Measurements from ENCODE around the gene LRCH1.

The LRCH1 gene

DNA sequence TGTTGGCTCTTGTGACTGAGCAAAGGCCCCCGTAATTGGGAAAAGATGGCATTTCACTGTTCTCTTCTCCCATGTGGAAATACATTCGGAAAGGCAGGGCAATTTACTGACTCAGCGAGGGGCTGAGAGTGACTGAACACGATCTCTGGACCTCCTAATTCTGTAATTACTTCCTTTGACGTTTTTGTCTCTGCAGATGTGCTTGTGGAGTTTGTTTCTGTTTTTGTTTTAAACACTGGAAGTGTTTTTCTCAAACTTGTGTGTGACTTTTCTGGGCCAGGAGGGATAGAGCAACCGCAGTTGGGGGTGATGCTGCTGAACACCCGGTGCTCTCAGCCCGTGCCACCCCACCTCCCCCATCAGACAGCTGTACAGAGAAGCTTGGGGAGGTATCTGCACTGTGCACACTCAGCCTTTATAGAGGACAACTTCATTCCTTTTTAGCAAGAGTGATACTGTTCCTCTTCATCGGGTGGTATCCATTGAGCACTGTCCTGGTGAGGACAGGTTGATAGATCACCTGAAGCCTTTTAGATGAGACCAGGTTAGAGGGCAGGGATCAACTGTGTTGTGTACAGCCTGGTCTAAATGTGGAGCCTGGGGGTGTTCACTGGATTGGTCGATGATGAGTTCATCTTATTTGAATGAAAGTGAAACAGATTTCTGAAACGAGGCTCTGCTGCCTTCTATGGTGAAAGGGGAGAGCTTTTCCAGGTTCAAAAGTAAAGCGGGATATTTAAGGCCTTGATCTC is 126.6 kb downstream of the LRCH1 start:
- H3K4me3 ChIP-seq (ENCODE audit: low read length in 2 of 2): no peak overlapping the region
- peaks cover 2 to 9% of the 10 kb centered on the region in 2 donors for H3K4me1 ChIP-seq (ENCODE audit: control insufficient read depth in 2 of 2, insufficient read depth in 1 of 2, low read depth in 1 of 2, low read length in 2 of 2)

DNA sequence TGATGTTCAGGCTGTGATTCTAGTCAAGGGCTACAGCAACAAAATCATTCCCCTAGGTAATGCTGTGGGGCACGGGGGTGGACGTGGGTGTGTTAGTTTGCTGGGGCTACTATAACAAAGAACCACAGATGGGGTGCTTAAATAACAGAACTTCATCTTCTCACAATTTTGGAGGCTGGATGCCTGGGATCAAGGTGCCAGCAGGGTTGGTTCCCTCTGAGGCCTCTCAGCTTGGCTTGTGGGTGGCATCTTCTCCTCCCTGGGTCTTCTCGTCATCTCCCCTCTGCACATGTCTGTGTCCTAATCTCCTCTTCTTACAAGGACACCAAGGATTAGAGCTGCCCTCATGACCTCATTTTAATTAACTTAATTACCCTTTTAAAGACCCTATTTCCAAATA is 129.0 kb downstream of the LRCH1 start:
- no peak overlapping the region for H2BK120ac ChIP-seq (ENCODE audit: low read depth, low read length)
- H2AK5ac ChIP-seq (ENCODE audit: low read depth, low read length): no peak overlapping the region
- H2BK5ac ChIP-seq (ENCODE audit: low read length): no peak overlapping the region
- no peak overlapping the region for H2BK15ac ChIP-seq (ENCODE audit: low read length)
- H3K4me3 ChIP-seq (ENCODE audit: low read length in 2 of 2): no peak overlapping the region
- no peaks in the 10 kb centered on the region for H3K9me3 ChIP-seq (replicated peaks in 1 of 2; ENCODE audit: control insufficient read depth in 2 of 2, insufficient read depth in 1 of 2, low read depth in 1 of 2, low read length in 2 of 2)
- peaks cover 0 to 3% of the 10 kb centered on the region in 2 donors for H3K36me3 ChIP-seq (replicated peaks in 1 of 2; ENCODE audit: control insufficient read depth in 2 of 2, insufficient read depth in 2 of 2, low read length in 2 of 2)
- no peak overlapping the region for H3K18ac ChIP-seq (ENCODE audit: low read length)
- H3K9ac ChIP-seq (ENCODE audit: low read depth, low read length, poor library complexity): no peak overlapping the region
- no peak for DNase-seq (ENCODE audit: low spot score)
- H4K91ac ChIP-seq (ENCODE audit: low read depth, low read length, poor library complexity): no peak overlapping the region
- H3K27me3 ChIP-seq (ENCODE audit: control insufficient read depth in 3 of 3, insufficient read depth in 3 of 3, low read depth in 1 of 3, low read length in 3 of 3): no peaks in the 10 kb centered on the region
- H3K23ac ChIP-seq (ENCODE audit: low read depth, low read length, poor library complexity): no peak overlapping the region
- WGBS, 2 donors (ENCODE audit: extremely low coverage in 2 of 2, insufficient read length in 2 of 2, insufficient replicate concordance in 1 of 2): no CpG with 5 or more reads among the region's 3 CpGs
- no peak overlapping the region for H3K27ac ChIP-seq (replicated peaks; ENCODE audit: low read length)
- no peak overlapping the region for H3K4ac ChIP-seq (ENCODE audit: low read length)
- no peak overlapping the region for H2AFZ ChIP-seq (ENCODE audit: low read length)
- H4K8ac ChIP-seq (ENCODE audit: low read depth, low read length): no peak overlapping the region
- no peaks in the 10 kb centered on the region for H3K79me1 ChIP-seq (ENCODE audit: low read depth, low read length)
- H3K4me1 ChIP-seq (ENCODE audit: control insufficient read depth in 2 of 2, insufficient read depth in 1 of 2, low read depth in 1 of 2, low read length in 2 of 2): peaks cover 7 to 14% of the 10 kb centered on the region in 2 donors
- no peak overlapping the region for H2BK12ac ChIP-seq (ENCODE audit: low read length)
- no peak overlapping the region for H3K4me2 ChIP-seq (ENCODE audit: insufficient read depth, low read length, poor library complexity, severe bottlenecking)
- no peak overlapping the region for H3K14ac ChIP-seq (ENCODE audit: low read length)

More for the DNA sequence above, 126.6 kb downstream of the LRCH1 start:
- WGBS, 2 donors (ENCODE audit: extremely low coverage in 2 of 2, insufficient read length in 2 of 2, insufficient replicate concordance in 1 of 2): no CpG with 5 or more reads among the region's 12 CpGs
- Histone ChIP-seq H3K9ac (ENCODE audit: low read depth, low read length, poor library complexity) (no peak overlapping the region), H3K9me3 (replicated peaks in 1 of 2; ENCODE audit: control insufficient read depth in 2 of 2, insufficient read depth in 1 of 2, low read depth in 1 of 2, low read length in 2 of 2) (no peaks in the 10 kb centered on the region), H3K4me2 (ENCODE audit: insufficient read depth, low read length, poor library complexity, severe bottlenecking) (no peak overlapping the region), H4K8ac (ENCODE audit: low read depth, low read length) (no peak overlapping the region), H3K14ac (ENCODE audit: low read length) (no peak overlapping the region), H2AK5ac (ENCODE audit: low read depth, low read length) (no peak overlapping the region), H3K4ac (ENCODE audit: low read length) (no peak overlapping the region), H3K18ac (ENCODE audit: low read length) (no peak overlapping the region), H2BK15ac (ENCODE audit: low read length) (no peak overlapping the region), H3K27ac (replicated peaks; ENCODE audit: low read length) (no peak overlapping the region), H2BK120ac (ENCODE audit: low read depth, low read length) (no peak overlapping the region), H3K36me3 (replicated peaks in 1 of 2; ENCODE audit: control insufficient read depth in 2 of 2, insufficient read depth in 2 of 2, low read length in 2 of 2) (peaks cover 0 to 3% of the 10 kb centered on the region in 2 donors), H3K23ac (ENCODE audit: low read depth, low read length, poor library complexity) (no peak overlapping the region), H2BK12ac (ENCODE audit: low read length) (no peak overlapping the region), H3K79me1 (ENCODE audit: low read depth, low read length) (no peaks in the 10 kb centered on the region), H2BK5ac (ENCODE audit: low read length) (no peak overlapping the region), H2AFZ (ENCODE audit: low read length) (no peak overlapping the region), H4K91ac (ENCODE audit: low read depth, low read length, poor library complexity) (no peak overlapping the region), H3K27me3 (ENCODE audit: control insufficient read depth in 3 of 3, insufficient read depth in 3 of 3, low read depth in 1 of 3, low read length in 3 of 3) (no peaks in the 10 kb centered on the region)
- DNase-seq (ENCODE audit: low spot score): no peak

- Histone ChIP-seq H3K9me3 (replicated peaks in 1 of 2; ENCODE audit: control insufficient read depth in 2 of 2, insufficient read depth in 1 of 2, low read depth in 1 of 2, low read length in 2 of 2) (no peaks in the 10 kb centered on the region), H2AFZ (ENCODE audit: low read length) (no peak overlapping the region), H3K4me1 (ENCODE audit: control insufficient read depth in 2 of 2, insufficient read depth in 1 of 2, low read depth in 1 of 2, low read length in 2 of 2) (peaks cover 7 to 14% of the 10 kb centered on the region in 2 donors), H2BK120ac (ENCODE audit: low read depth, low read length) (no peak overlapping the region), H4K8ac (ENCODE audit: low read depth, low read length) (no peak overlapping the region), H3K79me1 (ENCODE audit: low read depth, low read length) (no peaks in the 10 kb centered on the region), H3K4me3 (ENCODE audit: low read length in 2 of 2) (no peak overlapping the region), H3K4ac (ENCODE audit: low read length) (no peak overlapping the region), H2BK12ac (ENCODE audit: low read length) (no peak overlapping the region), H2BK15ac (ENCODE audit: low read length) (no peak overlapping the region), H3K4me2 (ENCODE audit: insufficient read depth, low read length, poor library complexity, severe bottlenecking) (no peak overlapping the region), H3K14ac (ENCODE audit: low read length) (no peak overlapping the region), H3K27ac (replicated peaks; ENCODE audit: low read length) (no peak overlapping the region), H3K36me3 (replicated peaks in 1 of 2; ENCODE audit: control insufficient read depth in 2 of 2, insufficient read depth in 2 of 2, low read length in 2 of 2) (peaks cover 0 to 3% of the 10 kb centered on the region in 2 donors), H3K23ac (ENCODE audit: low read depth, low read length, poor library complexity) (no peak overlapping the region), H4K91ac (ENCODE audit: low read depth, low read length, poor library complexity) (no peak overlapping the region), H3K9ac (ENCODE audit: low read depth, low read length, poor library complexity) (no peak overlapping the region), H3K18ac (ENCODE audit: low read length) (no peak overlapping the region), H3K27me3 (ENCODE audit: control insufficient read depth in 3 of 3, insufficient read depth in 3 of 3, low read depth in 1 of 3, low read length in 3 of 3) (no peaks in the 10 kb centered on the region), H2BK5ac (ENCODE audit: low read length) (no peak overlapping the region), H2AK5ac (ENCODE audit: low read depth, low read length) (no peak overlapping the region)
- no peak for DNase-seq (ENCODE audit: low spot score)
- WGBS, 2 donors (ENCODE audit: extremely low coverage in 2 of 2, insufficient read length in 2 of 2, insufficient replicate concordance in 1 of 2): no CpG with 5 or more reads among the region's 1 CpG
Measured at GRCh38 chr13:46682707-46683106, 129.7 kb downstream of the LRCH1 start.

DNA sequence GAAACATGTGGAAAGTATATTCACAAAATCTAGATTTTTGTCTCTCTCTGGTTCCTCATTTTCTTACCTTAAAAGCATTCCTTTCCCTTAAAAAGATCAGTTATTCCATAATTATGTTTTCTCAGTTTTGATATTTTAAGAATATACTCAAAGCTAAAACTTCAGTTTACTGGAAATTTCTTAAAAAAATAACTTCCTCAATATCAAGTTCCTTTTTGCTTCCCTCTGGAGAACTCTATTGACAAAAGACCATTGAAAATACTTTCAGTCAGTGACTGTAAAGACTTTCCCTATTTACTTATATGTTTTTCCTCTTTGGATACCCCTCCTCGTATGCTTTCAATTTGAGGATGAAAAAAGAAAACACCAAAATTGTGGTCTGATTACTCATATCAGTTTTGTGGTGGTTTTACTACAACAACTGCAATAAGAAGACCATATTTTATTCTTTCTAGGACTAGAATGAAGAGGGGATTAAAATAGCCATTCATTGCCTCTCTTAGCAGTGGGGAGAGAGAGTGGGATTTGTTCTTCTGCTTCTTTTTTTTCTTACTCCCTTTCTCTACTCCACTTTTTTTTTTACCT is 130.8 kb downstream of the LRCH1 start:
- Histone ChIP-seq H2AK5ac (ENCODE audit: low read depth, low read length) (no peak overlapping the region), H3K4me1 (ENCODE audit: control insufficient read depth in 2 of 2, insufficient read depth in 1 of 2, low read depth in 1 of 2, low read length in 2 of 2) (peaks cover 7 to 16% of the 10 kb centered on the region in 2 donors), H3K9ac (ENCODE audit: low read depth, low read length, poor library complexity) (no peak overlapping the region), H3K4me2 (ENCODE audit: insufficient read depth, low read length, poor library complexity, severe bottlenecking) (no peak overlapping the region), H3K36me3 (replicated peaks in 1 of 2; ENCODE audit: control insufficient read depth in 2 of 2, insufficient read depth in 2 of 2, low read length in 2 of 2) (peaks cover 0 to 3% of the 10 kb centered on the region in 2 donors), H3K9me3 (replicated peaks in 1 of 2; ENCODE audit: control insufficient read depth in 2 of 2, insufficient read depth in 1 of 2, low read depth in 1 of 2, low read length in 2 of 2) (no peaks in the 10 kb centered on the region), H3K23ac (ENCODE audit: low read depth, low read length, poor library complexity) (no peak overlapping the region), H3K4ac (ENCODE audit: low read length) (no peak overlapping the region), H2BK5ac (ENCODE audit: low read length) (no peak overlapping the region), H3K79me1 (ENCODE audit: low read depth, low read length) (no peaks in the 10 kb centered on the region), H3K27ac (replicated peaks; ENCODE audit: low read length) (no peak overlapping the region), H4K91ac (ENCODE audit: low read depth, low read length, poor library complexity) (no peak overlapping the region), H2BK12ac (ENCODE audit: low read length) (no peak overlapping the region), H3K4me3 (ENCODE audit: low read length in 2 of 2) (no peak overlapping the region), H2BK120ac (ENCODE audit: low read depth, low read length) (no peak overlapping the region), H2BK15ac (ENCODE audit: low read length) (no peak overlapping the region), H2AFZ (ENCODE audit: low read length) (no peak overlapping the region), H3K27me3 (ENCODE audit: control insufficient read depth in 3 of 3, insufficient read depth in 3 of 3, low read depth in 1 of 3, low read length in 3 of 3) (no peaks in the 10 kb centered on the region), H3K18ac (ENCODE audit: low read length) (no peak overlapping the region), H4K8ac (ENCODE audit: low read depth, low read length) (no peak overlapping the region), H3K14ac (ENCODE audit: low read length) (no peak overlapping the region)
- no peak for DNase-seq (ENCODE audit: low spot score)
- no CpG with 5 or more reads among the region's 1 CpG for WGBS, 2 donors (ENCODE audit: extremely low coverage in 2 of 2, insufficient read length in 2 of 2, insufficient replicate concordance in 1 of 2)

Data from neuronal stem cell (in vitro differentiated cells).